Activated CD4-positive, alpha-beta T cell treated with anti-CD3 and anti-CD28 coated beads for 4 hours (primary cell): ENCODE measurements around the gene PDGFRB.

ENCODE experiments used
- DNase-seq, 2 donors: peaks; one replicate each; pipeline ENCODE4 v3.0.0-alpha.2; 2020

Gene PDGFRB

DNA sequence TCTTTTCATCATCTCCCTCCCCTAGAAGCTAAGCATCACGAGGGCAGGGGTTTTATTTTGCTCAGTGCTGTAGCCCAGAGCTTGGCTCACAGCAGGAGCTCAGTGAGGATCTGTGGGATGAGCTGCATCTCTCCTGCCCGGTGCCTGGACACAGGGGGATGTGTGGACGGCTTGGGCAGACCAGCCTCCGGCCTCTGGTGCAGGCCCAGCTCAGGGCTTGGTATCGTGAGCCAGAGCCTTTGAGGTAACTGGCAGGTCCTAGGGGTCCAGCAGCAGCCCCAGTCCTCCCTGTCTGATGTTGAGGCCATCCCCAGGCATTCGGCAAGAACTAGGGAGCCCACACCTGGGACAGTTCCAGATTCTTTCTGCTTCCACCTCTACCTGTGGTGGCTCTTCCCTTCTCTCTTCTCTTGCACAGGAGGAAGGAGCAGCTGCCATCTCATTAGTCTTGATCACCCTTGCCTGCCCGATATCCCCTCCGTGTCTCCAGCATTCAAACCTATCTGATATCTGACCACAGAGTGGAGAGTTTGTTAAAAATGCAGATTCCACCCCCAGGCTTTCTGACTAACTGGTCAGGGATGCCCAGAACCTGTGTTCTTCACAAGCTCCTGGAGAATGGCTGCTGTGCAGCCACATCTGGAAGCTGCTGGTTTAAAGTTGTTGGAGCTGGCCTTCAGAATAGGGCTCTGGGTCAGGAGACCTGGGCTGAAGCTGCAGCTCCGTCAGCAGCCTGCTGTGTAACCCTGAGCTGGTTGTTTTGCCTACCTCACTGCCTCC is 26.3 kb upstream of the PDGFRB start:
- no peak for DNase-seq

DNA sequence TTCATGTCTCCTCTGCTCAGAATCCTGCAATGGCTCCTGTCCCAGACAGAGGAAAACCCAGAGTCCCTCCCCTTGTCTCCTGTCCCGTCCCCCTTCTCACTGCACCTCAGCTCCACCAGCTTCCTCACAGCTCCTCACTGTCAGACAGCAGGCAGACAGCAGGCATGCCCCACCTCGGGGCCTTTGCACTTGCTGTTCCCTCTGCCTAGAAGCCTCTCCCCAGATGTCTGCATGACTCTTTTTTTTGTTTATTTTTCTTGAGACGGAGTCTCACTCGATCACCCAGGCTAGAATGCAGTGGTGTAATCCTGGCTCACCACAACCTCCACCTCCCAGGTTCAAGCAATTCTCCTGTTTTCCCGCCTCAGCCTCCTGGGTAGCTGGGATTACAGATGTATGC is 25.4 kb upstream of the PDGFRB start:
- DNase-seq = no peak

DNA sequence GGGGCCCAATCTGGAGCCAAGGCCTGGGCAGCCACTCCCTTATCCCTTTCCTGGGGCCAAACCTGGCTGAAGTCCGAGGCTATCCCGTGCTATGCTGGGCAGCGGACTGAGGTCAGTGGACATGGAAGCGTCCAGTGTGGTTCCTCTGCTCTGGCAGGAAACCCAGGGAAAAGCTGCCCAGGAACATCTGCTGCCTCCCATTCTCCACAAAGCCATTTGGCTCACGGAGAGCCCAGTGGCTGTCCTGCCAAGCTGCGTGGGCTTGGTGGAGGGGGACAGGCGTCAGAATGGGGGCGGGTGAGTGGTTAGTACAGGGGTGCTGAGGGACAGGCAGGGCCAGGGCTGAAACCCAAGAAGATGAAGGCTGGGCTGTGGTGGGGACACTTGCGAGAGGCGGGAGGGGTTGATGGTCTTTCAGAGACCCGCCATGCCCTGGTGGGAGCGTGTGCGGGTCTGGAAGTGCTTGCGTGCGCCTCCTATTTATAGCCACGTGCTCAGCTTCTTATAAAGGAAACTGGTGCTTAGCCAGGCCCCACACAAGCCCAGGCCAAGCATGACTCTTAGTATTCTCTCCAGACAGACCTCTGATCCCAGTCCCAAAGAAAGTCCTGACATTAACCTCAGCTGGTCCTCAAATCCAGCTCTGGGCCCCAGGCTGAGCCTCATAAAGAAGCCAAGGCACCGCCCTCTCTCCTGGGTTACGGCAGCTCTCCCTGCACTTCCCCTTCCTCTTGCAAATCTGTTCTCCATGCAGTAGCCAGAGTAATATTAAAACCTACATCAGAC is 24.8 kb upstream of the PDGFRB start:
- DNase-seq = no peak

DNA sequence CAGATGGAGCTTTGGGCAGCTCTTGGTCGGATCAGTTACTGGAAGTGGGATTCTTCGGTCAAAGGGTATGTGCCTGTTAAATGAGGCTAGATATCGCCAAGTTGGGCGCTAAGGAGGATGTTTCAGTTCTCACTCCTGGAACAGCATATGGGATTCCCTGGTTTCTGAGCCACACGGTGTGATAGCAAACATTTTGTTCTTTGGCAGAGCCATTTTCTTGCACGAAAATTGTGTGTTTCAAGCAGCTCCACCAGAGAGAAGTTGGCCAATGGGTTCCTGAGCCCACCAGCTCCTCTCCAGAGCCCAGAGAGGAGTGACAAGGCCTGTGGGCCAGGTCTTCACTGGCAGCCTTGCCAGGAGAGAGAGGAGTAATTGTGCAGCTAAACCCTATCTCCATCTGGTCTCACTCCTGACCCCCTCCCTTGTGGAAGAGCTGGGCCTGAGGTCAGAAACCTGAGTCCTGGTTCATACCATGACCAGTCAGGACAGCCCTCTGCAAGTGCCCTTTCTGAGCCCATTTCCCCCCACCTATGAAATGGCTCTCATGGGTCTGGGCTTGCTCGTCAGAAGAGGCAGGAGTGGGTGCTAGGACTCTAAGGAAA is 23.5 kb upstream of the PDGFRB start:
- no peak for DNase-seq

DNA sequence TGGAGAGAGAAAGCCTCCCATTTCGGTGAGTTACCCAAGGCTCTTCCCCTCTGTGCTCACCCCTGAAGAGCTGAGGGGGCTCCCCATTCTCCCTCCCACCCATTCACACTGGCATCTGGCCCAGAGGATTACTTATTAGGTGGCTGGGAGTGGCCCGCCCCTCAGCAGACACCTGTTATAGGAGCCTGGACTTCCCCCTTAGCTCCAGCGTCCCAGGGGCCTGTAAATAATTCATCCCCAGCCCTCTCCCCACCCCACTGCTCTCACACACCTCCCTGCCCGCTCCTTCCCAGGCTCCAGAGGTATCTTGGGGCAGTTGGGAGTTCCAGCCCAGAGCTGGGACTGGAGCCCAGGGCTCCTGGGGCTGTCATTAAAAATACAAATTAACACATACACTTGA is 22.6 kb upstream of the PDGFRB start:
- no peak for DNase-seq

DNA sequence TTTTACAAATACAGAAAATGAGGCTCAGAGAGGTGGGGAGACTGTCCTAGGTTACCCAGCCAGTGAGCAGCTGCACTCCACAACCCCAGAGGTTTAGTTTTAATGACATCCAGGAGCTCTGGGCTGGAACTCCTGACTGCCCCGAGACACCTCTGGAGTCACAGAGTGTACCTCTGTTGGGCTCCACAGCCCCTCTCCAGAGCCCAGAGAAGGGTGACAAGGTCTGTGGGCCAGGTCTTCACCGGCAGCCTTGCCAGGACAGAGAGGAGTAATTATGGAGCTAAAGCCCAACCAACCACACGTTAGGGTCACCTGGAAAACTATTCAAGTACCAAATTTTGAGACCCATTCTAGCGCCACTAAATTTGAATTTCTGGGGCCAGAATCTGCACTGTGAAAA is 22.1 kb upstream of the PDGFRB start:
- no peak for DNase-seq

DNA sequence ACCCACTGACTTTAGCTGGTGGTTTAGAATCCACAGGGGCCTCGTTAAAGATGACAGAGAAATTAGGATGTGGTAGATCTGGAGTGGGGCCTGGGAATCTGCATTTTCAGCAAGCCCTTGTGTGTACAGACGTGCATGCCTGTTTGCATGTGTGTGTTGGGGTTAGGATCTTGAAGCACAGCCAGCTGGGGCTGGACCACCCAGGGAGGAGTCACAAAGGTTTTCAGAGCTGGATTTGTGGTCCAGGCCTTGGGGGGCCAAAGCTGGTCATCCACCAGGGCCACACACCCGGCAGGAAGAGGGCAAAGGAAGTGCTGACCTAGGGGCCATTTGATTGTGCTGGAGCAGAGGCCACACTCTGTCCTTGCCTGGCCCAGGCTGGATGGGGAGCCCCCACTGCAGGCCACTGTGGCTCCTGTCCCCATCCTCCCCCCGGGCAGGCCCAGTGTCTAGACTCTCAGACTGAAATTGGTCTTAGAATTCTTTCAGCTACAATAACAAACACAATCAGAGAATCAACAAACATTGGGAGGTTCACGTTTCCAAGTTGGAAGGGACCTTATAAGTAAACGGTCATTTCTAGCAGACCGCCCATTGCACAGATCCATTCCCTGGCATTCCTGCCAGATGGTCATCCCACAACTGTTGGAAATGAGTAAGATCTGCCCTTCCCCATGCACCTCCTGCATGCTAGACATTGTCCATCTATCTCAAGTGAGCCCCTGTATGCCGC is 21.3 kb upstream of the PDGFRB start:
- no peak for DNase-seq

DNA sequence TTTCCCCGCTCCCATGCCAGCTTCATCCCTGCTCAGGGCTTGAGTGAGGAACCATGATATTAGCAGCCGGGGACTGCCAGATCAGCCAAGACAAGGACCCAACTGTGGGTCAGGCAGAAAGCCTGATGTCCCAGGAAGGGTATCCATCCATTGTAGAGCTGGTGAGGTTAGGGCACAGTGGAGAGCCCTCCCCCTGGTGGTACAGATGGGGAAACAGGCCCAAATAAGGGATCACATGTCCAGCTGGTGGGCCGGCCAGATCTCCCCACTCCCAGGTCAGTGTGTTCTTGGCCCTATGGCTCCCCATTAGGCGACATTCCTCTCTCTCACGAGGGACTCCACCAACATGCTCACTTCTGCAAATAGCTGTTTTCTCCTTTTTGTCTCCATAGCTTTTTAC is 19.9 kb upstream of the PDGFRB start:
- no peak for DNase-seq

DNA sequence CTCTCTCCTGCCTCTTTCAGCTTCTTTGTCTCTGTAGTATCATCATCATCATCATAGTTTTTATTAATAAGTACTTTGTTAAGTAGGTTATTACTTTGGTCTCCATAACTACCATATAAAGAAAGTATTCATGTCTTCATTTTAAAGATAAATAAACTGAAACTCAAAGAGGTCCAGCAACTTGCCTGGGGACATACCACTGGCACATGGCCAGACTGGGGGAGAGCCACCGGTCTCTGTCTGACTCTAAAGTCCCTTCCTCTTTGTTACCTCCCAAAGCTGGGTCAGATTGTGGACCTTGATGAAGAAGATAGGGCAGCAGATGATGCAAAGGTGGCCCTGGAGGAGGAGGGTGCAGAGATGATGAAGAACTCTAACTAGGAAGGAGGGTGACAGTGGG is 19.4 kb upstream of the PDGFRB start:
- no peak for DNase-seq

DNA sequence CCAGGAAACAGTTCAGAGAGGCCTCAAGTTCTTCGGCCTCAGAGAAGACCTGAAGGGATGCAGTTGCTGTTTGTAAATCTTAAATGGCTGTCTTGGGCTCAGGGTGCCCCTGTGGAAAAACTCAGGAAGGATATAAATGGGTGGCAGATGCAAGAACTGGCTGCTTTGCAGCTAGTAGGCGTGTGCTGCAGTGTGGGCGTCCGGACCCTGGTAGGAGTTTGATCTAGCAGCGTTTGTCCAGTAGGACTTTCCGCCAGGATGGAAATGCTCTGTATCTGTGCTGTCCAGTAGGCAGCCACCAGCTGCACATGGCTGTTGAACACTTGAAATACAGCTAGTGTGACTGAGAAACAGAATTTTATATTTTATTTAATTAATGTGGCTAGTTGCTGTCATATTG is 18.6 kb upstream of the PDGFRB start:
- DNase-seq = no peak

DNA sequence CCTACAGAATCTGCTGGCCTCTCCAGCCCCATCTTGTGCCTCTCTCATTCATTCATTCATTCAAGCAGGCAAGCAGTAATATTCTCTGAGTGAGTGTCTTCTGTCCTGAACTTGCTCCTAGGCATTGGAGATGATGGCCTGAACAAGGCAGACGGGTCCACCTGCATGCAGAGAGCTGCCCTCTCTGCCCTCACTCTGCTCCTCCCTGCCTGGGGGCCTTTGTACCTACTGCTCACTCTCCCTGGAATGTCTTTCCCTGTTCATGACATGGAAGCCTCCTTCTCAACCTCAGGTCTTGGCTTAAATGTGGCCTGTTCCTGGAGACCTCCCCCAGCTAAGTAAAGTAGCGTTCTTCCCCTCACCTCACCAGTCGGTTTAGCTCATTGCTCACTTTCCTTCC is 17.5 kb upstream of the PDGFRB start:
- no peak for DNase-seq

DNA sequence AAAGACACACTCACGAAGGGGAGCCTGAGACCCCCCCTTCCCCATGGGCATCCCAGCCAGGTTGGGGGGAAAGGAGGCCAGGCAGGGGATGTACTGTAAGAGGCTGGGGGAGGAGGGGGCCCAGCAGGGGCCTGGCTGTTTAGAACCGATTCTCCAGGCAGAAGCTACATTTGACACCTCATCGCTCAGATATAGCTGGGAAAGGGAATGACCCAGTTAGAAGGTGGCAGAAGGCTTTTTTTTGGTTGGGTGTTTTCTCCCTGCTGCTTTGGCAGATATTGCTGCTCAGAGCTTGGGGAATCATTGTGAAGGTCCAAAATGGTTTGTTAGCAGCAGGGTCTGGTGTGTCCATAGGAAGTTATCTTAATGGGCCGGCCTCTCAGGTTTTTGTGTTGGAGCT is 16.9 kb upstream of the PDGFRB start:
- no peak for DNase-seq

DNA sequence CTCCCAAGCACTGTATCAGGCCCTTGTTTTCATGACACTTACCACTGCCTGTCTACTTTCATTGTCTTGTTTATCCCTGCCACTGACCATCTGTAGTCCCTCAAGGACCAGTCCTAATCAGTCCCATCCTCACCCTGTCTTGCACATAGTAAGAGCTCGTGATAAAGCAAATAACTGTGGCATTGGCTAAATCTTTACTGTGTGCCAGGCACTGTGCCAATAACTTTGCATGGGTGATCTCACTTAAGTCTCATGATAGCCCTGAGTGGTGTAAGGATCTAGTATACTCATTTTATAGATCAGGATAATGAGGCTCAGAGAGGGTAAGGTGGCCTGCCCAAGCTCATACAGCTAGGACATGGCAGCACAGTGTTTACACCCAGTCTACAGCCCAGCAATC is 16.5 kb upstream of the PDGFRB start:
- no peak for DNase-seq

DNA sequence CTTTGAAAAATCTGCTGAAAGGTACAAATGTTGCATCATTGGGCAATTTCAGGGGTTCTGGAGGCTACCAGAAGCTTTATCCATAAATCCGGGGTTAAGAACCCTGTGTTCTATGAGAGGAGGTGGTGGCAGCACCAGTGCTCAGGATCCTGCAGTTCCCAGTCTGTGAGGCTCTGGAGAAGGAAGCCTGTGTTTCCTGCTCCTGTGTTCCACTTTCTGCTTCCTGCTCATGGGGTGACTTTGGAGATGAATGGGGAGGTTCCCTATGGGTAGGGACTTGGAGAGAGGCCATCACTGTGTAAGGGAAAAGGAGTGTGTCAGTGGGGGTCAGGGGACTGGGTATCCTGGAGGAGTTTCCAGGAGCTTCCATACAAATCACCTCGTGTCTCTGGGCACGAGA is 13.2 kb upstream of the PDGFRB start:
- no peak for DNase-seq

DNA sequence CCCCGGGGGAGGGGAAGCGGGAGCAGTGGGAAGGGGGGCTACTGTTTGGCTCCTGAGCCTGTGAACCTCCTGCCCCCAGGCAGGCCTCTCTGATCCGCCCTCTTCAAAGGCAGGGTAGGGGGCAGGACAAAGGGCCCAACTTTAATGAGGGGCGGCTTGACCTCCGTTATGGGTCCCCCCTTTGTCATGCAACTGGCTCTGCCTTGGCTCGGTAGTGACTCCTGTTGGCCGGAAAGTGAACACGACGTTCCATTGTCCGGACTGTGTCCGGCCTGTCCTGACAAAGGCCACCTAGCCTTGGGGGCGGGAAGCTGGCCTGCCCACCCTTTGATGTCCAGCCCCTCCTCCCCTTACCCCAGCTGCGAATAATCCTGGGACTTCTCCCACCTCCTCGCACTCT is 12.3 kb upstream of the PDGFRB start:
- no peak for DNase-seq

DNA sequence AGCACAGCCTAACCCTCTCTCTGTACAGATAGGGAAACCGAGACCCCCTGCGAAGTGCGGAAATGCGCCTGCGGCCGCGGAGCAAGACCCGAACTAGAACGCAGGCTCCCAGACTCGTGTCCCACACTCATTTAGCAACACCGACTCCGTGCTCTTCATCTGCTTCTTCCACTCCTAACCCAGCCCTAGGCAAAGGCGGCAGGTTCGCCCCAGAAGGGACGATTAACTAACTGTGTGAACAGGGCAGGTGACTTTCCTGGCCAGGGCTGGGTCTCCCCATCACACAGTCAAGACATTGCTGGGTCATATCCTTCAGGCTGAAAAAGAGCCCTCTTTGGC is 11.8 kb upstream of the PDGFRB start:
- DNase-seq = no peak

DNA sequence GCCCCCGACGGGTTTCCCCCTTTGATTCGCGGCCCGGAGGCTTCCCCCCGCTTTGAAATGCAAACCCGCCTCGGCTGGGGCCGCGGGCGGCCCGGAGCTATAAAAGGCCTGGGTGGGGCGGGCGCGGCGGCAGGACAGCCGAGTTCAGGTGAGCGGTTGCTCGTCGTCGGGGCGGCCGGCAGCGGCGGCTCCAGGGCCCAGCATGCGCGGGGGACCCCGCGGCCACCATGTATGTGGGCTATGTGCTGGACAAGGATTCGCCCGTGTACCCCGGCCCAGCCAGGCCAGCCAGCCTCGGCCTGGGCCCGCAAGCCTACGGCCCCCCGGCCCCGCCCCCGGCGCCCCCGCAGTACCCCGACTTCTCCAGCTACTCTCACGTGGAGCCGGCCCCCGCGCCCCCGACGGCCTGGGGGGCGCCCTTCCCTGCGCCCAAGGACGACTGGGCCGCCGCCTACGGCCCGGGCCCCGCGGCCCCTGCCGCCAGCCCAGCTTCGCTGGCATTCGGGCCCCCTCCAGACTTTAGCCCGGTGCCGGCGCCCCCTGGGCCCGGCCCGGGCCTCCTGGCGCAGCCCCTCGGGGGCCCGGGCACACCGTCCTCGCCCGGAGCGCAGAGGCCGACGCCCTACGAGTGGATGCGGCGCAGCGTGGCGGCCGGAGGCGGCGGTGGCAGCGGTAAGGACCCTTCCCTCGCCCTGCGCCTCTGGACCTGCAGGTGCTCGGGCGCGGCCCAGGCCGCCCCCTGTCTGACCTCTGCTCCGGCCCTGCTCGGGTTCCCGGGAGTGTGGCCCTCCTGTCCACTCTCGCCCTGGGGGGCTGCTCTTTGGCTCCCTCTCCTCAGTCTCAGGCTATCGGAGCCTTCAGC is 11.2 kb upstream of the PDGFRB start, which contains the start of gene CDX1:
Gene CDX1 (plus strand): TSS at position 129 of the 862 bp plus-strand sequence. CDS start 99 bp downstream, at position 228.
- DNase-seq = no peak

DNA sequence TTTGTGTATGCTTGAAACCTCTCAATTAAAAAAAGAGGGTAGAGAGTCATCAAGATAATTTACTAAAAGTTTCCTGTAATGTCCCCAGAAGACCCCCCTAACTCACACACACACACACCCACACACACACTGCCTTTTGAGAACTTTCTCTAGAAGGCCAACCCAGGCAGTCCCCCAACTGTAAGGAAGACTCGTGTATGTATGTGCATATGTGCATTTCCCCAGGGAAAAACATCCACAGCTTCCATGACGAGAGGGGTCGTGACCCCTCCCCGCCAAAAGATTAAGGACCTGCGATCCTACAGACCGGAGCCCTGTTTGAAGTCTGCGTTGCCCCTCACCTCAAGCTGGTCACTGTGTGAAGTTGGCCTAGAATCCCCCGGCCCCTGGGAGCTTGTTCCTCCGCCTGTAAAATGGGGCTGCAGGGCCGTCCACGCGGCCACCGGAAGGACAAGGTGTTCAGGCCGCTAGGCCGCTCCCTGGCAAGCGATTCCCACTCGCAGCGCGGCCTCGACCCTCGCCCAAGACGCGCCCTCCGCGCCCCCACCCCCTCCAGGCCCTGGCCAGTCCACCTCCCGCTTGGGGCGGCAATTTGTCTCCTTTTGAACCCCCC is 10.5 kb upstream of the PDGFRB start:
- DNase-seq = no peak

DNA sequence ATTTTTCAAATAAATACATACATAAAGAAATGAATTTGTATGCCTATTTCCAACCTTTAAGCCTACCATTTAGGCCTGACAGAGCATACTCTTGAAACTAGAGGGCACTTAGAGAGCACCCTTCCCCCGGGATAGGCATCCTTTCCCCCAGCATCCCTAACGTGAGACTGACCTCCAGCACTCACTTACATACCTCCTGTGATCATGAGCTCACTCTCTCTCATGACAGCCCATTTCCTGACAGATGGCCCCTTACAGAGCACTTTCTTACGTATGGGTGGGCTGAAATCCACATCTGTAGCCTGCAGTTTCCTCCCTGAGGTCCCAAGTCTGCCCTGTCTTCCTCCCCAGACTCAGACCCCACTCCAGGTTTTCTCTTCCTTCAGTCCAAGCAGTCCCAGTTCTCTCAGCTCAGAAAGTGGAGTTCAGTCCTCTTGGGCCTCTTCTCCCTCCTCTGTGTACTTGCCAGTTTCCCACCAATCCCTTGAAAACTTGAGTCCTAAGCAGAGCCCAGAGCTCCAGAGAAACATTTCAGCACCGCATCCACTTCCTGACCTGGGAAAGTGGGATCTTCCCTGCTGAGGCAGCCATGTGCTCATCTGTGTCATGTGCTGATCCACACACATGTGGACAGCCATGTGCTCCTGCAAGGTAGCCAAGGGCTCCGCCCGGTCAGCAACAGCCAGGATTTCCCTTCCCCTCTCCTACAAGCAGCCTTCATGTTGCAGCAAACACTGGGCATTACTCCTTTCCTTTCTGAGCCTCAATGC is 8.8 kb upstream of the PDGFRB start:
- no peak for DNase-seq

DNA sequence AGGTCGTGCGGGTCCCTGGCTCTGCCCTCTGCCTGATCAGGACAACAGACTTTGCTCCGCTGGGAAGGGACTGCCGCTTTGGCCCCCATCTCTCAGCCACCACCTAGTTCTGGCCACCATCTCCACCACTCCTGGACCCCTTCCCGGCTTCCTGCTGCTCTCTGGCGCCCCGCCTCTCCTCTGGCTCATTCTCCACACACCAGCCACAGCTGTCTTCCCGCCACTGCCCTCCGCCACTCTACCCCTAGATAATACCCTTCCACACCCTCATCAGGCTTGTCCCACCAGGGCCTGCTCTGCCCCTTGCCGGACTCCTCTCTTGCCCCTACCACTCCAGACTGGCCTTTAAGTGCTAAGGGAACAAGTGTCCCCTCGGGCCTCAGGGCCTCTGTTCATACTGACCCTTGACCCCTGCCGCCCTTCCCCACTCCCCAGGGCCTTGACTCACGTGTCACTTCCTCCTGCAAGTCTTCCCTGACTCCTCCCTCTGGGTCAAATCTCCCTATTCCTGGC is 8.0 kb upstream of the PDGFRB start:
- DNase-seq = no peak

DNA sequence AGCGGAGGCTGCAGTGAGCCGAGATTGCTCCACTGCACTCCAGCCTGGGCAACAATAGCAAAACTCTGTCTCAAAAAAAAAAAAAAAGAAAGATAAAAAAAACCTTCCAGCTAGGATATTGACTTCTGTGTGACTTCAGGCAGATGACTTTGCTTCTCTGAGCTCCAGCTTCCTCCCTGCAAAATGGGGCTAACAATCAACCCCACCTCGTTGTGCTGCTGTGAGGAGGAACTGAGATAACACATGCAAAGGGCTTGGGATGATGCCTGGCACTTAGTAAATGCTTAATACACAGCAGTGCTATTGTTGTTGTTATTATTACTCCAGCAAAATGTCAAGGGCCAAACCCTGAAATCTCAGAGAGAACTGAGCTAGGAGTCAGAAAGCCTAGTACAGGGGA is 7.4 kb upstream of the PDGFRB start:
- no peak for DNase-seq
